Astrocyte (in vitro differentiated cells and primary cell): Measurements from ENCODE around the gene KIFC1.

ENCODE experiments used
- EZH2 ChIP-seq: IDR thresholded peaks from 2 replicates; pipeline ENCODE4 v1.6.1; 2012; ENCODE audit warnings: mild to moderate bottlenecking, low read length, inconsistent platforms; ENCODE audit not compliant: insufficient read depth
- TF ChIP-seq, protein P1 (sequence below): IDR thresholded peaks from 2 replicates; pipeline ENCODE4 v1.5.1; 2011; ENCODE audit warnings: low read depth, mild to moderate bottlenecking, inconsistent platforms, low read length, moderate library complexity; ENCODE audit not compliant: insufficient read depth

DNA sequence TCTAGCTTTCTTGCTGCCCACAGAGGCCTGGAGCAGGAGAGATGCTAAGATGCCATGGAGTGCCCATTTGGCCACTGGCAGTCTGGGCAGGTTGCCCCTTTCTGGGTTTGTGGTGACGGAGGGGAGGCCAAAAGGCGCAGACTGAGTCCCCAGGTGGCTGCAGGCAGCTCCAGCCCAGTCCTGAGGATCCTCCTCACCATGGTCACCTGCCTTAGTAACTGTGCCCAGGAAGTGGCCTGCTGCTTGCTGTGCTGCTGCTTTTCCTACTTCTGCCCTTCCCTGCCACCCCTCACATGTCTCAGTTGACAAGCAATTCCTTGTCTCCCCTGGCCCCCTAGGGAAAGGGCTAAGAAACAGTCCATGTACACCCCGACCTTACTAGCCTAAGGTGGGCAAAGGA is 35.3 kb upstream of the KIFC1 start:
- TF ChIP-seq, protein P1, sequence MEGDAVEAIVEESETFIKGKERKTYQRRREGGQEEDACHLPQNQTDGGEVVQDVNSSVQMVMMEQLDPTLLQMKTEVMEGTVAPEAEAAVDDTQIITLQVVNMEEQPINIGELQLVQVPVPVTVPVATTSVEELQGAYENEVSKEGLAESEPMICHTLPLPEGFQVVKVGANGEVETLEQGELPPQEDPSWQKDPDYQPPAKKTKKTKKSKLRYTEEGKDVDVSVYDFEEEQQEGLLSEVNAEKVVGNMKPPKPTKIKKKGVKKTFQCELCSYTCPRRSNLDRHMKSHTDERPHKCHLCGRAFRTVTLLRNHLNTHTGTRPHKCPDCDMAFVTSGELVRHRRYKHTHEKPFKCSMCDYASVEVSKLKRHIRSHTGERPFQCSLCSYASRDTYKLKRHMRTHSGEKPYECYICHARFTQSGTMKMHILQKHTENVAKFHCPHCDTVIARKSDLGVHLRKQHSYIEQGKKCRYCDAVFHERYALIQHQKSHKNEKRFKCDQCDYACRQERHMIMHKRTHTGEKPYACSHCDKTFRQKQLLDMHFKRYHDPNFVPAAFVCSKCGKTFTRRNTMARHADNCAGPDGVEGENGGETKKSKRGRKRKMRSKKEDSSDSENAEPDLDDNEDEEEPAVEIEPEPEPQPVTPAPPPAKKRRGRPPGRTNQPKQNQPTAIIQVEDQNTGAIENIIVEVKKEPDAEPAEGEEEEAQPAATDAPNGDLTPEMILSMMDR, result no peak
- no peak for TF ChIP-seq EZH2
